Sigmoid colon (tissue), 7 donors: ENCODE measurements around the gene RBM10. TPM values are rescaled to one million over a fixed set of nuclear protein-coding genes. Genes with fewer than 3 reads are reported as not detected.

ENCODE experiments used
- DNase-seq: peaks from one replicate; pipeline ENCODE4 v3.0.0-alpha.2; 2019
- H3K27ac ChIP-seq, 4 donors: fragments of 200-600 bp; sonication (generic); one replicate each; pipeline ENCODE4 v1.5.1; 2016 to 2019; ENCODE audit warnings: mild to moderate bottlenecking in 1 of 4
- H3K27me3 ChIP-seq, 3 donors: fragments of 200-600 bp; sonication (generic); one replicate each; pipeline ENCODE4 v1.5.1; 2019; ENCODE audit warnings: mild to moderate bottlenecking in 1 of 3
- H3K36me3 ChIP-seq, 4 donors: fragments of 200-600 bp; sonication (generic); one replicate each; pipeline ENCODE4 v1.5.1; 2016 to 2019
- H3K4me1 ChIP-seq, 4 donors: fragments of 200-600 bp; sonication (generic); one replicate each; pipeline ENCODE4 v1.5.1; 2017 to 2019
- H3K4me3 ChIP-seq, 4 donors: fragments of 200-600 bp; sonication (generic); one replicate each; pipeline ENCODE4 v1.5.1; 2017 to 2019; ENCODE audit warnings: mild to moderate bottlenecking in 2 of 4, moderate library complexity in 1 of 4
- H3K9me3 ChIP-seq, 4 donors: fragments of 200-600 bp in 3 of 4; sonication (generic) in 3 of 4; one replicate each; pipeline versions ENCODE4 v1.5.1 to v1.6.1; 2013 to 2019
- CTCF ChIP-seq, 4 experiments: fragments of 450-650 bp in 3 of 4; fragments of 200-600 bp in 1 of 4; IDR thresholded peaks; one replicate each; pipeline ENCODE4 v1.5.1; 2016 to 2019; ENCODE audit warnings: antibody characterized with exemption in 4 of 4, mild to moderate bottlenecking in 3 of 4, moderate library complexity in 2 of 4
- EP300 ChIP-seq, 4 donors: sonication (generic); formaldehyde crosslinking; IDR thresholded peaks; one replicate each; pipeline ENCODE4 v1.6.1; 2017; ENCODE audit warnings: antibody characterized with exemption in 4 of 4
- POLR2A ChIP-seq, 2 donors: fragments of 450-650 bp; IDR thresholded peaks; one replicate each; pipeline ENCODE4 v1.6.1; 2016; ENCODE audit warnings: antibody characterized with exemption in 2 of 2, mild to moderate bottlenecking in 2 of 2, moderate library complexity in 2 of 2
- POLR2AphosphoS5 ChIP-seq, 4 donors: sonication (generic); formaldehyde crosslinking; IDR thresholded peaks; one replicate each; pipeline ENCODE4 v1.6.1; 2017; ENCODE audit warnings: antibody characterized with exemption in 4 of 4
- WGBS, 2 donors: extraction: QIAGEN DNeasy Blood & Tissue Kit; methylation state at CpG; one replicate each; pipeline ENCODE4 v1.1.7; 2013; 5-methylcytosine and 5-hydroxymethylcytosine counted together
- intact Hi-C: fragments of 100-400 bp; cut with DNase I; formaldehyde crosslinking; loops from one replicate; pipeline ENCODE4 v1.15.1; 2023
- polyA plus RNA-seq, 3 donors: library from polyadenylated mRNA; stranded (reverse); fragments of 200-250 nt; gene quantifications; one replicate each; pipeline ENCODE4 v1.2.3, GENCODE V29; 2013
- total RNA-seq, 4 donors: library from RNA; depleted of rRNA; stranded (reverse); fragments of >200 nt; gene quantifications; one replicate each; pipeline ENCODE4 v1.1.0, GENCODE V29; 2016
- donor health status: healthy with polysubstance abuse.
- donor health status: Bipolar disorder and iron deficiency.
- donor health status: healthy.

The RBM10 gene
- total and polyA plus RNA-seq, 7 donors = 15.0 to 44.3 (median 22.4) TPM

DNA sequence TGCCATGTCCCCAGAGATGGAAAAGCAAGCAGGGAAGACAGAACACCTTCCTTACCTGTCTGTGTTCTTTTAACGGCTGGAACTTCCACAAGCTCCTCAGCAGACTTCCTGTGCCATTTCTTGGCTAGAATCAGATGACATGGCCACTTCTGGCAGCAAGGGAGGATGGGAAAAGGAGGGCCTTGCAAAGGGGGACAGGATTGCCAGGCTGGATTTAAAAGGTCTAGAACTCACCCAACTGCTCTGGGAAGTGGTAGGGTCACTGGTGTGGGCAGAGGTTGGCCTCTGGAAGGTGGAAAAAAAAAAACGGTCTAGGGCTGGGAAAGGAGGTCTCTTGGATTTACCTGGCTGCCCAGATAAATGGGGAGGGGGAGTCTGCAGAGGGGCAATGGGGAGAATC is 86.1 kb downstream of the RBM10 start:
- peak; percentile 28 for DNase-seq
- TF ChIP-seq EP300 (IDR thresholded peaks at IDR 0.05) = no peak
- TF ChIP-seq POLR2A (IDR thresholded peaks at IDR 0.05) = no peak
- TF ChIP-seq POLR2AphosphoS5 (IDR thresholded peaks at IDR 0.05) = no peak
- no peak for TF ChIP-seq CTCF (IDR thresholded peaks at IDR 0.05)
- Histone ChIP-seq H3K4me3 (no peak overlapping the region), H3K9me3 (no peaks in the 10 kb centered on the region), H3K27ac (no peak overlapping the region), H3K36me3 (peaks cover 7 to 33% (median 9%) of the 10 kb centered on the region in 4 donors), H3K27me3 (no peaks in the 10 kb centered on the region), H3K4me1 (peaks cover 0 to 6% (median 2%) of the 10 kb centered on the region in 4 donors)
- intact Hi-C loops = loop anchor here (5.0 to 10.0 kb wide), 2 partner anchors 86 to 421 kb away; partner anchors contain the start of genes ELK1, NDUFB11 and RBM10
- WGBS, 2 donors = 79 to 88% methylated on average over 2 of the region's 2 CpGs

GRCh38 chrX:47232197-47232802 is 87.3 kb downstream of the RBM10 start:
- Histone ChIP-seq H3K4me3 (peak overlapping the region; percentile 64 to 73 (median 68)), H3K36me3 (peaks cover 0 to 21% (median under 1%) of the 10 kb centered on the region in 4 donors), H3K27ac (peak overlapping the region; percentile 93 to 97 (median 94)), H3K4me1 (peaks cover 0 to 6% (median 2%) of the 10 kb centered on the region in 4 donors), H3K9me3 (no peaks in the 10 kb centered on the region), H3K27me3 (no peaks in the 10 kb centered on the region)
- TF ChIP-seq CTCF (IDR thresholded peaks at IDR 0.05) (no peak), POLR2A (IDR thresholded peaks at IDR 0.05) (no peak), POLR2AphosphoS5 (IDR thresholded peaks at IDR 0.05) (no peak), EP300 (IDR thresholded peaks at IDR 0.05) (no peak)
- intact Hi-C loops = loop anchor here (2.0 to 10.0 kb wide), 3 partner anchors 13 to 420 kb away; partner anchors contain the start of genes CDK16, ELK1, NDUFB11 and RBM10
- no peak for DNase-seq
- 58 to 67% methylated on average over 8 of the region's 8 CpGs for WGBS, 2 donors

GRCh38 chrX:47232803-47233332 is 87.8 kb downstream of the RBM10 start, which contains the start of gene USP11:
USP11 (plus strand) TSS chrX:47233009; CDS start chrX:47233044, 35 bp downstream.
- Histone ChIP-seq H3K27me3 (no peaks in the 10 kb centered on the region), H3K27ac (peak within 1 kb of the TSS; percentile 93 to 97 (median 94)), H3K4me1 (peaks cover 0 to 6% (median 2%) of the 10 kb centered on the region in 4 donors), H3K9me3 (no peaks in the 10 kb centered on the region), H3K4me3 (peak within 1 kb of the TSS; percentile 64 to 73 (median 68)), H3K36me3 (peaks cover 0 to 16% (median 0%) of the 10 kb centered on the region in 4 donors)
- peak; percentile 81 for DNase-seq
- intact Hi-C loops = loop anchor here (2.0 to 10.0 kb wide), 3 partner anchors 14 to 419 kb away; partner anchors contain the start of genes CDK16, ELK1, NDUFB11 and RBM10
- TF ChIP-seq CTCF (IDR thresholded peaks at IDR 0.05) (no peak), POLR2A (IDR thresholded peaks at IDR 0.05) (peak; percentile 53 to 58), POLR2AphosphoS5 (IDR thresholded peaks at IDR 0.05) (peak; percentile 26 to 89 (median 71))
- 1% methylated on average over 46 of the region's 46 CpGs for WGBS, 2 donors

GRCh38 chrX:47233333-47234113 is 88.5 kb downstream of the RBM10 start:
- H3K27ac ChIP-seq = peak overlapping the region; percentile 93 to 97 (median 94)
- DNase-seq = peak; percentile 98
- WGBS, 2 donors = 1% methylated on average over 48 to 51 of the region's 51 CpGs

More at GRCh38 chrX:47233333-47234113, 88.5 kb downstream of the RBM10 start:
- Histone ChIP-seq H3K4me1 (peaks cover 0 to 6% (median 2%) of the 10 kb centered on the region in 4 donors), H3K9me3 (no peaks in the 10 kb centered on the region), H3K36me3 (peaks cover 0 to 9% (median 0%) of the 10 kb centered on the region in 4 donors), H3K4me3 (peak overlapping the region; percentile 64 to 73 (median 68)), H3K27me3 (no peaks in the 10 kb centered on the region)
- intact Hi-C loops = loop anchor here (2.0 to 10.0 kb wide), 3 partner anchors 15 to 419 kb away; partner anchors contain the start of genes CDK16, ELK1, NDUFB11 and RBM10
- TF ChIP-seq CTCF (IDR thresholded peaks at IDR 0.05) (no peak), POLR2AphosphoS5 (IDR thresholded peaks at IDR 0.05) (peak in 3 of 4 donors; percentile 69 to 85 (median 70)), EP300 (IDR thresholded peaks at IDR 0.05) (peak in 1 of 4 donors; percentile 81), POLR2A (IDR thresholded peaks at IDR 0.05) (no peak)
